Measurements from ENCODE around the gene EWSR1. TPM values are rescaled to one million over a fixed set of nuclear protein-coding genes. Genes with fewer than 3 reads are reported as not detected.
A peak's percentile ranks its signal among the peaks of the same experiment; 100 is the strongest.

The EWSR1 gene
- total RNA-seq, 1 donor: 139 TPM

DNA sequence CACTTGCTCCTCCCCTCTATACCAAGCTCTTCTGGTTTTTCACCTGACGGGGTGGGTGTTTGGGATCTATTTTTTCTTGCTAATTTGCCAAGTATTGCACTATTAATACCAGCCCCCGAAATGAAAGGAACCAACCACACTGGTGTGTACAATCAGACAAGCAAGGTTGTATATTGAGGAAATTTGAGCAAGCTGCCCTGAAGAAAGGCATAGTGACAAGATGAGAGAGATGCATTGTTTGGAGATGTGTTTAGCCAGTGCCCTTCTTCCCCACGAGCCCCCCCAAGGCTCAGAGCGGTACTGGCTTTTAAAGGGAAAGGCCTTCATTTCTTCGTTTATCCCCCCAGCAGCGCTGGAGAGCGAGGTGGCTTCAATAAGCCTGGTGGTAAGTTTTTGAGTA lies 23.1 kb downstream of the EWSR1 start:
- Histone ChIP-seq H3K4me1 (ENCODE audit: insufficient read depth, low read length) (no peaks in the 10 kb centered on the region), H4K20me1 (ENCODE audit: insufficient read depth, low read length) (peaks cover 10% of the 10 kb centered on the region), H3K36me3 (ENCODE audit: insufficient read depth, low read length) (peaks cover 97% of the 10 kb centered on the region), H3K27ac (ENCODE audit: low read depth, low read length) (no peak overlapping the region), H3K4me3 (ENCODE audit: insufficient read depth, low read length) (no peak overlapping the region), H3K79me2 (ENCODE audit: insufficient read depth, low read length) (peaks cover 58% of the 10 kb centered on the region), H3K9me3 (ENCODE audit: low read depth, low read length) (no peaks in the 10 kb centered on the region), H2AFZ (ENCODE audit: low read length) (no peak overlapping the region), H3K4me2 (ENCODE audit: insufficient read depth, low read length) (no peak overlapping the region), H3K27me3 (ENCODE audit: insufficient read depth, low read length) (no peaks in the 10 kb centered on the region)
- TF ChIP-seq, protein P1, sequence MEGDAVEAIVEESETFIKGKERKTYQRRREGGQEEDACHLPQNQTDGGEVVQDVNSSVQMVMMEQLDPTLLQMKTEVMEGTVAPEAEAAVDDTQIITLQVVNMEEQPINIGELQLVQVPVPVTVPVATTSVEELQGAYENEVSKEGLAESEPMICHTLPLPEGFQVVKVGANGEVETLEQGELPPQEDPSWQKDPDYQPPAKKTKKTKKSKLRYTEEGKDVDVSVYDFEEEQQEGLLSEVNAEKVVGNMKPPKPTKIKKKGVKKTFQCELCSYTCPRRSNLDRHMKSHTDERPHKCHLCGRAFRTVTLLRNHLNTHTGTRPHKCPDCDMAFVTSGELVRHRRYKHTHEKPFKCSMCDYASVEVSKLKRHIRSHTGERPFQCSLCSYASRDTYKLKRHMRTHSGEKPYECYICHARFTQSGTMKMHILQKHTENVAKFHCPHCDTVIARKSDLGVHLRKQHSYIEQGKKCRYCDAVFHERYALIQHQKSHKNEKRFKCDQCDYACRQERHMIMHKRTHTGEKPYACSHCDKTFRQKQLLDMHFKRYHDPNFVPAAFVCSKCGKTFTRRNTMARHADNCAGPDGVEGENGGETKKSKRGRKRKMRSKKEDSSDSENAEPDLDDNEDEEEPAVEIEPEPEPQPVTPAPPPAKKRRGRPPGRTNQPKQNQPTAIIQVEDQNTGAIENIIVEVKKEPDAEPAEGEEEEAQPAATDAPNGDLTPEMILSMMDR (IDR thresholded peaks at IDR 0.05; ENCODE audit: extremely low read depth, low read depth, low read length): no peak
- peak; percentile 18 for DNase-seq (ENCODE audit: insufficient read length, low spot score, missing footprints)

DNA sequence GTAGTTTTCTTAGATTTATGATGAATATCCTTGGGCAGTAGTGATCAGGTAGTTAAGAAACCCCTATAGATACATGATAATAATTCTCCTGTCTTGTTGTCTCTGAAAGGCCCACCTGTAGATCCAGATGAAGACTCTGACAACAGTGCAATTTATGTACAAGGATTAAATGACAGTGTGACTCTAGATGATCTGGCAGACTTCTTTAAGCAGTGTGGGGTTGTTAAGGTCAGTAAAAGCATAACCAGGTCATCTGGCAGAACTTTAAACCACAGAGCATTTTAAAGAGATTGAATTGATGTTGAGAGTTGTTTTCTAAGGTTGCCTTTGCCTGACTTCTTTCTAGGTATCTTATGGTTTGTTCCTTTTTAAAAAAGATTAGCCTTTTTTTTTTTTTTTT lies 24.3 kb downstream of the EWSR1 start:
- Histone ChIP-seq H3K9me3 (ENCODE audit: low read depth, low read length) (no peaks in the 10 kb centered on the region), H3K79me2 (ENCODE audit: insufficient read depth, low read length) (peaks cover 50% of the 10 kb centered on the region), H2AFZ (ENCODE audit: low read length) (no peak overlapping the region), H3K27ac (ENCODE audit: low read depth, low read length) (no peak overlapping the region), H3K4me2 (ENCODE audit: insufficient read depth, low read length) (no peak overlapping the region), H3K4me1 (ENCODE audit: insufficient read depth, low read length) (no peaks in the 10 kb centered on the region), H3K27me3 (ENCODE audit: insufficient read depth, low read length) (no peaks in the 10 kb centered on the region), H3K4me3 (ENCODE audit: insufficient read depth, low read length) (no peak overlapping the region), H4K20me1 (ENCODE audit: insufficient read depth, low read length) (peaks cover 19% of the 10 kb centered on the region), H3K36me3 (ENCODE audit: insufficient read depth, low read length) (peaks cover 98% of the 10 kb centered on the region)
- TF ChIP-seq, protein P1 (IDR thresholded peaks at IDR 0.05; ENCODE audit: extremely low read depth, low read depth, low read length): no peak
- no peak for DNase-seq (ENCODE audit: insufficient read length, low spot score, missing footprints)

DNA sequence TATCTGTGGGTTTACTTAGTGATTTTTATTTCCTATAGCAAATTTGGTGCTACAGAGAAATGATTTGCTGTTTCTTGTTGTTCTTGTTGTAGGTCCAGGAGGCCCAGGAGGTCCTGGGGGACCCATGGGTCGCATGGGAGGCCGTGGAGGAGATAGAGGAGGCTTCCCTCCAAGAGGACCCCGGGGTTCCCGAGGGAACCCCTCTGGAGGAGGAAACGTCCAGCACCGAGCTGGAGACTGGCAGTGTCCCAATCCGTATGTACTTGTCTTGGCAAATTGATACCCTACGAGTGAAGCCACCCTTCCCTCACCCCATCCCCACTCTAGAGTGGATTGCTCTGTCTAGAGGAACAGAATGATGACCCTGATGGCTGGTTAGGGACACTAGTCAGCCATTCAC lies 30.6 kb downstream of the EWSR1 start:
- H3K27ac ChIP-seq (ENCODE audit: low read depth, low read length): no peak overlapping the region
- peaks cover 37% of the 10 kb centered on the region for H4K20me1 ChIP-seq (ENCODE audit: insufficient read depth, low read length)
- TF ChIP-seq, protein P1 (IDR thresholded peaks at IDR 0.05; ENCODE audit: extremely low read depth, low read depth, low read length): no peak
- H3K27me3 ChIP-seq (ENCODE audit: insufficient read depth, low read length): no peaks in the 10 kb centered on the region
- H3K4me2 ChIP-seq (ENCODE audit: insufficient read depth, low read length): no peak overlapping the region
- H2AFZ ChIP-seq (ENCODE audit: low read length): no peak overlapping the region
- peaks cover 3% of the 10 kb centered on the region for H3K79me2 ChIP-seq (ENCODE audit: insufficient read depth, low read length)
- peaks cover 72% of the 10 kb centered on the region for H3K36me3 ChIP-seq (ENCODE audit: insufficient read depth, low read length)
- no peak overlapping the region for H3K4me3 ChIP-seq (ENCODE audit: insufficient read depth, low read length)
- H3K9me3 ChIP-seq (ENCODE audit: low read depth, low read length): no peaks in the 10 kb centered on the region
- no peaks in the 10 kb centered on the region for H3K4me1 ChIP-seq (ENCODE audit: insufficient read depth, low read length)
- DNase-seq (ENCODE audit: insufficient read length, low spot score, missing footprints): no peak

DNA sequence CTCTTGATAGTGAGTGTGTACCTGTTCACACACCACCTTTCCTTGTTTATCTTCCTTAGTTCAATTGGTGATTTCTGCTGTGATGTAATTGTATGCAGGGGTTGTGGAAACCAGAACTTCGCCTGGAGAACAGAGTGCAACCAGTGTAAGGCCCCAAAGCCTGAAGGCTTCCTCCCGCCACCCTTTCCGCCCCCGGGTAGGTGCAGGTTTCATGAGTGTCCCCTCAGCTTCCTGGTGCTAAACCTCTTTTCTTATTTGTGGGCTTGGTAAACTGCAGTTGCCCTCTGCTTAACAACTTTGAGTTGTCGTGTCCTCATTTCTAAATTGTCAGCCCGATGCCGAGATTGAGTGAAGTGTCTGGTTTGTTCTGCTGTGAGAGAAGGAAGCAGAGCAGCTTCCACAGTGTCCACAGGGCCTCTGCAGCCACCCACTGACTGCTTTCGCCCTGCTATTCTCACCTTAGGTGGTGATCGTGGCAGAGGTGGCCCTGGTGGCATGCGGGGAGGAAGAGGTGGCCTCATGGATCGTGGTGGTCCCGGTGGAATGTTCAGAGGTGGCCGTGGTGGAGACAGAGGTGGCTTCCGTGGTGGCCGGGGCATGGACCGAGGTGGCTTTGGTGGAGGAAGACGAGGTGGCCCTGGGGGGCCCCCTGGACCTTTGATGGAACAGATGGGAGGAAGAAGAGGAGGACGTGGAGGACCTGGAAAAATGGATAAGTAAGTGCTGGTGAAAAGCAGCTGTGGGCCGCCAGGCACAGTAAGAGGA lies 31.2 kb downstream of the EWSR1 start:
- Histone ChIP-seq H3K27me3 (ENCODE audit: insufficient read depth, low read length) (no peaks in the 10 kb centered on the region), H3K36me3 (ENCODE audit: insufficient read depth, low read length) (peaks cover 66% of the 10 kb centered on the region), H3K4me2 (ENCODE audit: insufficient read depth, low read length) (no peak overlapping the region), H3K4me3 (ENCODE audit: insufficient read depth, low read length) (no peak overlapping the region), H3K9me3 (ENCODE audit: low read depth, low read length) (no peaks in the 10 kb centered on the region), H3K4me1 (ENCODE audit: insufficient read depth, low read length) (no peaks in the 10 kb centered on the region), H3K79me2 (ENCODE audit: insufficient read depth, low read length) (peaks cover 3% of the 10 kb centered on the region), H2AFZ (ENCODE audit: low read length) (no peak overlapping the region), H4K20me1 (ENCODE audit: insufficient read depth, low read length) (peaks cover 37% of the 10 kb centered on the region), H3K27ac (ENCODE audit: low read depth, low read length) (no peak overlapping the region)
- DNase-seq (ENCODE audit: insufficient read length, low spot score, missing footprints): peak; percentile 23
- TF ChIP-seq, protein P1 (IDR thresholded peaks at IDR 0.05; ENCODE audit: extremely low read depth, low read depth, low read length): no peak
